ENCODE data around the gene ADA. TPM values are rescaled to one million over a fixed set of nuclear protein-coding genes. Genes with fewer than 3 reads are reported as not detected.
A peak's percentile ranks its signal among the peaks of the same experiment; 100 is the strongest.

The ADA gene
- total and polyA plus RNA-seq, 9 of the 15 experiments (the other 6 are each of a cell fraction or from before 2014, with no cell fraction given) = 2.4 to 26.1 (median 5.3) TPM

GRCh38 chr20:44633187-44633810, 18.2 kb downstream of the ADA start (continued):
- TF ChIP-seq ZHX1 (conservative IDR thresholded peaks at IDR 0.05; ENCODE audit: low read length) (no peak), POLR2B (IDR thresholded peaks at IDR 0.05; ENCODE audit: low read depth, partially characterized antibody) (no peak), RBM39 (optimal IDR thresholded peaks at IDR 0.05; ENCODE audit: low read depth, low read length) (no peak), BCOR (IDR thresholded peaks at IDR 0.05) (peak; percentile 54; the same call in 1 of the 2 replicates), ELF1 (tag; IDR thresholded peaks at IDR 0.05) (no peak), GATAD2B (IDR thresholded peaks at IDR 0.05; ENCODE audit: borderline replicate concordance) (no peak), CHAMP1 (IDR thresholded peaks at IDR 0.05) (no peak), ZKSCAN1 (IDR thresholded peaks at IDR 0.05; ENCODE audit: low read depth, low read length) (no peak), ZNF165 (CRISPR knock-in tag; IDR thresholded peaks at IDR 0.05; ENCODE audit: borderline replicate concordance) (no peak), CC2D1A (IDR thresholded peaks at IDR 0.05) (no peak), NBN (IDR thresholded peaks at IDR 0.05; ENCODE audit: low read depth) (no peak), ILK (tag; IDR thresholded peaks at IDR 0.05; ENCODE audit: borderline replicate concordance, low read depth) (no peak), TAF7 (tag; IDR thresholded peaks at IDR 0.05) (no peak), KAT2B (IDR thresholded peaks at IDR 0.05; ENCODE audit: low read depth, low read length) (no peak), THRA (IDR thresholded peaks at IDR 0.05) (no peak)
